Tongue (tissue), 2 donors: ENCODE measurements around the gene ZNF774. TPM values are rescaled to one million over a fixed set of nuclear protein-coding genes. Genes with fewer than 3 reads are reported as not detected.
"Not testable (repeated sequence)": the region's sequence is repeated elsewhere in the genome, so short reads cannot be mapped to it uniquely, and the experiment has no call there.

ENCODE experiments used
- DNase-seq: peaks from one replicate; pipeline ENCODE4 v3.0.0-alpha.2; 2015
- total RNA-seq: library from RNA; depleted of rRNA; stranded (reverse); fragments of >200 nt; gene quantifications from one replicate; pipeline ENCODE4 v1.2.3, GENCODE V29; 2014

Gene ZNF774
- total RNA-seq, 1 donor from 2014 or later: 4.9 TPM

DNA sequence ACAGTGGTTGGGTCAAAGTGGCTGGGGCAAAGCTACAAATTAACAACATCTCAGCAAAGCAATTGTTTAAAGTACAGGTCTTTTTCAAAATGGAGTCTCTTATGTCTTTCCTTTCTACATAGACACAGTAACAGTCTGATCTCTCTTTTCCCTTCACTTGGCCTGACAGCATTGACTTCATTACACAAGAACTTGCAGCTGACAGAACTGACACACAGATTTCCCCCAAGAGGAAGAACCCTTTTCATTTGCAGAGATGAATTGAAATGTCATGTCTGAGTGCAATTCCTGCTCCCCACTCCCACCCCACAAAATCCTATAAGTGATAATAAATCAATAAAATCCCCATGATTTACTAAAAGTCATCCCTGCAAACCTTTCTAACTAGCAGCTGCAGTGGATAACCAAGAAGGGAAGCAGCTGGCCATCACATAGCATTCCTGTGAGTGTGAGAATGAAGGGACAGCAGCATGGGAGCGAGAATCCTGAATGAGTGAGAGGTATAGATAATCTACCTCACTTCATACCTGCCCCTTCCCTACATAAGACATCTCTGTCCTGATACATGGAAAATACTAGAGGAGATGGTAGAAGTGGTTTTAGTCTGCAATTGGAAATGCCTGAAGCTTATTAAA, 4.5 kb upstream of the ZNF774 start:
- not testable (repeated sequence) for DNase-seq

DNA sequence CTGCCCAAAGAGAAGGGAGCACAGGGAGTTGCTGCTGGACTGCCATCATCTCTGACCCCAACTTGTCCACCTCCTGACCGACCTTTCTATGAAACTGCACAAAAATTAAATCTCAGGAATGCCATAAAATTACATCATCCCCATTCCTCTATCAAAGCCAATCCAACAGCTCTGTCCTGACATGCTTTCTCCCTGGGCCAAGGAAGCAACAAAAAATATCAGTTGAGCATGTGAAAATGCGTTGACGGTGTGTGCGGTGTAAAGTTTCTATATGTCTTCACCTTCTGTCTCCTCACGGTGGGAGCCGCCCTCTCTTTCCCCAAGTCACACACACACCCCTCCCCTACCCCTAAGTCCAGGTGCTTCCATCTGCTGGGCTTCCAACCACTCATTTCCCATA, 3.6 kb upstream of the ZNF774 start:
- DNase-seq: no peak

- no peak for DNase-seq
Observed at GRCh38 chr15:90349072-90349471, 3.0 kb upstream of the ZNF774 start.

DNA sequence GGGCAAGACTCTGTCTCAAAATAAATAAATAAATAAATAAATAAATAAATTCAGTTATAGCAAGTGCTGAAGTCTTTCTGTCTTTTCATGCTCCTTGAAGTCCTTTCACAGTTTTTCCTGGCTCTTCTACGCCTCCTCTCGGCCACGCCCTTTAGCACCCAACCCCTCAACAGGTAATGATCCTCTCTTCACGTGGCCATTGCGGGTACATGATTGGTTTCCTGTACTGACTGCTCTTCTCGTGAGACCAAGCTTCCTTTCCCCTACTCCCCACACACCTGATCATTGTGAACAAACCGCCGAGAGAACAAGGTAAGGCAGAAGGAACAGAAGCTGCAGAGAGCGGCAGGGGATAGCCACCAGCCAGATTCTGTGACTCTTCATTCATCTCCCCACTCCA, 2.3 kb upstream of the ZNF774 start:
- no peak for DNase-seq

- no peak for DNase-seq
Observed at GRCh38 chr15:90351479-90352106, 491 bp upstream of the ZNF774 start.

DNA sequence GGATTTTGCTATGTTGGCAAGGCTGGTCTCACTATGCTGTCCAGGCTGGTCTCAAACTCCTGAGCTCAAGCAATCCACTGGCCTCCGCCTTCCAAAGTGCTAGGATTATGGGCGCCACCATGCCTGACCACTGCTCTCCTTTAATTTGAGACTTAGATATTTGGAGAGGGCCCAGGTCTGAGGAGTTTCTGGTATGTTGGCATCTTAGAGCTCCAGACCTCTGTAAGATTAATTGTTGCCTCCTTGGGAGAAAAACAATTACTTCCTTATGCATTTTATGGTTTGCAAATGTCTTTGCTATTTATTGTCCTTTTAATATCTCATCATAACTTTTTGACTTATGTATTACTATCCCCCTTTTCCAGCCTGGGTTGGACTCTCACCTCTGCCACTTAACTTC, 2.9 kb downstream of the ZNF774 start:
- no peak for DNase-seq

DNA sequence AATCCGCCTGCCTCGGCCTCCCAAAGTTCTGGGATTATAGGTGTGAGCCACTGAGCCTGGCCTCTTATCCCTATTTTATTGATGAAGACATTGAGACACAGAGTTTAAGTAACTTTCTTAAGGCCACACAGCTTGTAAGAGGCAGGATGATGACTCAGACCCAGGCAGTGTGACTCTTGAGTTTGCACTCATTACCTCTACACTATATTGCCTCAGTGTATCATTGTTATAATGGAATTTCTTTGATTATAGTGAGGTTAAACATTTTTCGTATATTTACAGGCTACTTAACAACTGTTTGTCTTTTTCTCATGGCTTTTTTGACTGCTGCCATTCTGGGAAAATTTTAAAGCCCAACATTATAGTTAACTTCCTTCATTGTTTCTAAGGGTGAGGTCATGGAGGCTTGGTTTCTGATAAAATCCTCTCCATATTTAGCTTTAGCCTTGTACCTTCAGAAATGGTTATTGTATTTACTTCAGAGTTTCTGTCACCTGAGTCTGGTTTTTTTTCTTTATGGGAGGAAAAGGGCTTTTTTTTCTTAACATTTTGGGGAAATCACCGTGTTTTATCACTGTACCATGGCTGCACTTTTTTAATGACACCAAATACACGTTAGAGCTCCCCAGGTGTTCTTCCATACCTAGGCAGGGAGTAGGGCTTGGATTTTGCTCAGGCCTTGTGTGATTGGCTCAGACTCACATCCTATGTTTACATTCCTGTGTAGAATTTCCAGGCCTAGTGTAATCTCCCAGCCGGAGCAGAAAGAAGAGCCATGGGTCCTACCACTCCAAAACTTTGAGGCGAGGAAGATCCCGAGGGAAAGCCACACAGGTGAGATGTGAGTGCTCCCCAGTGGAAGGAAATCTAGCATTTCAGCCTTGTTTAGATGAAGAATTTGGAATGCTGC, 6.3 kb downstream of the ZNF774 start:
- no peak for DNase-seq

DNA sequence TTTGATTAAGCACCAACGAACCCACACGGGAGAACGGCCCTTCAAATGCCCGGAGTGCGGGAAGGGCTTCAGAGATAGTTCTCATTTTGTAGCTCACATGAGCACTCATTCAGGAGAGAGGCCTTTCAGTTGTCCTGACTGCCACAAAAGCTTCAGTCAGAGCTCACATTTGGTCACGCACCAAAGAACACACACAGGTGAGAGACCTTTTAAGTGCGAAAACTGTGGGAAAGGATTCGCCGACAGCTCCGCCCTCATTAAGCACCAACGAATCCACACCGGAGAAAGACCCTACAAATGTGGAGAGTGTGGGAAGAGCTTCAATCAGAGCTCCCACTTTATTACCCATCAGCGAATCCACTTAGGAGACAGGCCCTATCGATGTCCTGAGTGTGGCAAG, 8.7 kb downstream of the ZNF774 start:
- DNase-seq: no peak

GRCh38 chr15:90362936-90363212, 10.8 kb downstream of the ZNF774 start:
- no peak for DNase-seq

DNA sequence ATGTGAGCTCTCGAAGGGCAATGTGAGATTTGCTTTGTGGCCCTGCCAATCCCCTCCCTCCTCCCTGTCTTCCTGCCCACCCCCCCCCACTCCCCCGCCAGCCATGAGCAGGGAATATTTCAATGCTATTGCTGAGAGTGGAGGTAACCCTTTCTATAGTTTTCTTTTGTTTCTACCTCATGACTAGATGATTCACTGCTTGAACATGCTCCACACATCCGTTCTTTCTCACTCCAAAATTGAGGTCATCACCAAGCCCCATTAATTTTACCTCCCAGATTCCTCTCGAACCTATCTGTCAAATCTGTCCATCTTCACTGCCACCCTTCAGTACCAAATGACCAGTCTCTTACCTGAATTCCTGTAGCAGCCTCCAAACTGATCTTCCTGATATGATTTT, 12.2 kb downstream of the ZNF774 start:
- no peak for DNase-seq

DNA sequence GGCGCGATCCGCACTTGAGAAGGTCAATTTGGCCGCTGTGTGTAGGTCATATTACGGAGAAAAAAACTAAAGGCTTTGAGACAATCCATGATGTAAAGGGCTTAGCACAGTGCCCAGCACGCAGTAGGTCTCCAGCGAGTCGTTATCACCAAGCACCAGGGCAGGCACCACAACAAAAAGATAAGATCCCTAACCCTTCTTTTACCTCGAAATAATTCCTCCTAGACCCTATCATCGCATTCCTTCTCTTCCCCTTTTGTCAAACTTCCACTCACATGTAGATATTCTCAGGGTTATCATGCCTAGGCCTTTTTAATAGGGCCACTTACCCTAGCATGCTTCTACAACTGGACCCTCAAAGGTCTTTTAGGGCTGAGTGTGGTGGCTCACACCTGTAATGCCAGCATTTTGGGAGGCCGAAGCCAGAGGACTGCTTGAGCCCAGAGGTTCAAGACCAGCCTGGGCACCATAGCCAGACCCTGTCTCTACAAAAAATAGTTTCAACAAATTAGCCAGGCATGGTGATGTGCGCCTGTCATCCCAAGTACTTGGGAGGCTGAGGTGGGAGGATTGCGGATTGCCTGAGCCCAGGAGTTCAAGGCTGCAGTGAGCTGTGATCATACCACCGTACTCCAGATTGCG, 13.5 kb downstream of the ZNF774 start:
- no peak for DNase-seq

DNA sequence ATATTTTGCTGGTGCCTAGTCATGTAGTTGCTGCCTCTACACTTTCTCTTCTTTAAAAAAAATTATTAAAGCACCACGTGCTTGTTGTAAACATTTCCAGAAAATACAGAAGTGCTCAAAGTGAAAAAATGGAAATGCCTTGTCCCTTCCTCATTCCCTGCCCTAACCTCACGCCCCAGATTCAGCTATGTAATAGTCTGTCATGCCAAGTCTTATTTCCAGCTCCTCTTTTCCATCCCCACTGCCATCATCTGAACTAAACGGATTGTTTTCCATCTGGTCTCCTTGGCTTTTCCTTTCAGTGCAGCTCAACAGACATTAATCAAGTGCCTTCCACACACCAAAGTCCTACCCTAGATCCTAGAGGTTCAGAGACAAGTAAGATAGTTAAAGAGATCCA, 15.5 kb downstream of the ZNF774 start:
- no peak for DNase-seq

DNA sequence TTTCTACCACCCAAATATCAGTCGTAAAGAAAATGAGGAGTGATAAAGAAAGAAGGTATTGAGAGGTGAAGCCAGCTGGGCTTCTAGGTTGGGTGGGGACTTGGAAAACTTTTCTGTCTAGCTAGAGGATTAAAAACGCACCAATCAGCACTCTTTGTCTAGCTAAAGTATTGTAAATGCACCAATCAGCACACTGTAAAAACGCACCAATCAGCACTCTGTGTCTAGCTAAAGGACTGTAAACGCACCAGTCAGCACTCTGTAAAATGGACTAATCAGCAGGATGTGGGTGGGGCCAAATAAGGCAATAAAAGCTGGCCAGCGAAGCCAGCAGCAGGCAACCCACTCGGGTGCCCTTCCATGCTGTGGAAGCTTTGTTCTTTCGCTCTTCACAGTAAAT, 23.0 kb downstream of the ZNF774 start:
- no peak for DNase-seq

DNA sequence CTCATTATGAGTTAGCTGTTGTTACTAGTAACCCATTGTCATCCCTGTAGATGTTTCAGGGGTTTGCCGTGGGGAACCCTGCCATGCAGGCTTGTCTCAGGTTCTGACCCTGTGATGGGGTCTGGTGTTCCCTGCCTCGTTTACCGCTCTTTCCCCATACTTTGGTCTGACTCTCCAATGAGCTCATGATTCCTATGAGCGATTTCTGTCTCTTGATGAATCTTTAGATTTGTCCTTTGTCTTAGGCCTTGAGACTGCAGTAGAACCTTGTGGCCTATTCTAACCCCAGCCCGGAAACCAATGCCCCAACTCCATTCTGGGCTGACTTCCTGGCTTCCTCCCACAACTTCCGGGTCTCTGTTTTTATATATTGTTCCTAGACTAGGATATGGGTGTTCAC, 24.7 kb downstream of the ZNF774 start:
- no peak for DNase-seq

GRCh38 chr15:90379263-90379662, 27.2 kb downstream of the ZNF774 start:
- no peak for DNase-seq

GRCh38 chr15:90381515-90381914, 29.4 kb downstream of the ZNF774 start:
- no peak for DNase-seq

- no peak for DNase-seq
Observed at GRCh38 chr15:90382320-90382719, 30.2 kb downstream of the ZNF774 start.

DNA sequence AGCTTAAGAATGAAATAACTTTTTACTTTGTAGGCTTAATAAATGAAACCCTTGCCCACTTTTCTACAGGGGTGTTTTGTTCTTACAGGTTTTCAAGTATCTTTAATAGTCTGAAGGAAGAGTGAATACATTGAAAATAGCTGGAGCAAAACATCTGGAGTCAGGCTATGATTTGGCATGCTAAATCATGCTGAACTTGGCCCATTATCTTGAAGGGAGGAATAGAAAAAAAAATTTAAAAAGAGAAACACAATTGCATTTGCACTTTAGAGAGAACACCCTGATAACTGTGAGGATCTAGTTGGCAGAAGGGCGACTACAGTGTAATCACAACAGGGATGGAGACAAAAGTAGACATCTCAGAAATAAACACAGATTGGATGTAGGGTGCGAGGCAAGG, 34.1 kb downstream of the ZNF774 start:
- no peak for DNase-seq

DNA sequence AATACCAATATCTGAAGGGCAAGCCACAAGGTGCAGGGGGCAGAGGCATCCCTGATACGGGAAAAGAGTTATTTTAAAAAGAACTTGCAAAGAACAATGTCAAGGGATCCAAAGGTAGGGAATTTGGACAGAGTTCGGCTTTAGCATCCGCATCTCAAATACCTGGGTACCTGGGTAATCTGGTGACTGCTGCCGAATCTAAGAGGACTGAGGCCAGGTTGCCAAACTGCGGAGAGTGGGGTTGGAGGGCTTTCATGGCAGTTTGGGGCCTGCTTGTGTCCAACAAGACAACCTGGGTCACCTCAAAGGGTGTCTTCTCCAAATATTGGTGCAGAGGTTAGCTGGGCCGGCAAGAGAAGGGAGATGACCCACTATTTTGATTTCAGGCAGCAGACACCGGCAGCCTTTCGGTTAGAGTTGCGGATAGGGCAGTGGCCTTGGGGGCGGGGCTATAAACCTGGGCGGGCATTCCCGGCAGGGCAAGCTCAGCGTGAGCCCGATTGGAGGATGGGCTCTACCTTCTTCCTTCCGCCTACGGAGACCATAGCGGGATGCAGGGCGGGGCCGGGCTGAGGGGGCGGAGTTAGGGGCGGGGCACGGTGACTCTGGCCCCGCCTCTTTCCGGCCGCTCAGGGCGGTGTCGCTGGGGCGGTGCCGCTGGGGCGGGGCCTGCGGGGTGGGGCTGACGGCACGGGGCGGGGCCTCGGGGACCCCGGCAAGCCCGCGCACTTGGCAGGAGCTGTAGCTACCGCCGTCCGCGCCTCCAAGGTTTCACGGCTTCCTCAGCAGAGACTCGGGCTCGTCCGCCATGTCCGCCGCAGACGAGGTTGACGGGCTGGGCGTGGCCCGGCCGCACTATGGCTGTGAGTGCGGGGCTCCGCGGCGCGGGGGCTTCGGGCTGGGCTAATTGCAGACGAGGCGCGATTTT, 35.7 kb downstream of the ZNF774 start, which contains the start of gene IQGAP1:
IQGAP1 (plus strand) TSS at position 709 of the 928 bp plus-strand sequence; CDS start at position 809, 100 bp downstream.
- peak; percentile 96 for DNase-seq

GRCh38 chr15:90388462-90389380, 36.6 kb downstream of the ZNF774 start:
- DNase-seq: peak; percentile 73

- DNase-seq: no peak
Observed at GRCh38 chr15:90389513-90389912, 37.4 kb downstream of the ZNF774 start.
